ENCODE results near the gene CETP. TPM values are rescaled to one million over a fixed set of nuclear protein-coding genes. Genes with fewer than 3 reads are reported as not detected.

The CETP gene
- total RNA-seq, 4 donors from 2014 or later, result 0.55 TPM; not detected in 3

DNA sequence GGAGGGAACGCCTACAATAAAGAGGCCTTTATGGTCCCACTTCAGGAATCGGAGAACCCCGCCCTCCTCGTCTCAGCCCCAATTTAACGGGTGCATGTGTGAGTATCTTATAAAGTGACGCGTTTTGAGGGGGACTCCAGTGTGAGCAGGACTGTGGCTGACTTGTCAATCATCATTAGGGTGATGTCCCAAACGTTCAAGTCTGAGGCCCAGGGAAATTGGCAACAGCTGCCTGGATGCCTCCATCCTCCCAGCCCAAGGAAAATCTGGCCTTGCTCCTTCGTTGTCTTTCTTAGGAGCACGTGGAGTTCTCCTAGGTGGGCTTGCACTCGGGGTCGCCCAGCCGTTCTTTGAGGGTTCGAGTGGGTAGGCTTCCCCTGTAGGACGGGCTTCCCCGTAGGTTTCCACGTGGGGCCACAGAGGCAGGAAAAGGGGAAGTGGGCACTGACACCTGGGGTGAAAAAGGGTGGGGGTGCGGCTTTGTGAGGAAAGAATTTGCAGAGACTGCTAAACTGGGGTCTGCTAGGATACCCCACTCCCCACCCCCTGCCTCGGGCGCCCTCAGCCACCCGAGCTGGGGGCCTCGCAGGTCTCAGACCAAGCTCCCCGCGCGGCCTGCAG is 30.4 kb upstream of the CETP start:
- intact Hi-C loops (cut with DNase I; ENCODE audit: low total_unique reads), result no loop called here
- H3K36me3 ChIP-seq, result peaks cover 0 to 15% (median 3%) of the 10 kb centered on the region in 4 donors
- in situ Hi-C loops (cut with MboI; ENCODE audit: low pct_ligation_motif_present in 1 of 4, low pct_unique_long_range_greater_than_20kb in 1 of 4, low sequenced_read_pairs in 3 of 4), result no loop called here
- no peaks in the 10 kb centered on the region for H3K27me3 ChIP-seq
- peak overlapping the region; percentile 97 to 100 (median 98) for H3K27ac ChIP-seq
- H3K9me3 ChIP-seq, result no peaks in the 10 kb centered on the region
- WGBS, 2 donors (ENCODE audit: low coverage in 1 of 2), result 15 to 46% methylated on average over 6 to 19 of the region's 25 CpGs
- peak overlapping the region in 3 of 4 donors; percentile 88 to 94 (median 91) for H3K4me3 ChIP-seq
- TF ChIP-seq POLR2AphosphoS5 (IDR thresholded peaks at IDR 0.05) (no peak), EP300 (IDR thresholded peaks at IDR 0.05; ENCODE audit: low read depth) (no peak), POLR2A (IDR thresholded peaks at IDR 0.05) (no peak)
- TF ChIP-seq, protein P1, sequence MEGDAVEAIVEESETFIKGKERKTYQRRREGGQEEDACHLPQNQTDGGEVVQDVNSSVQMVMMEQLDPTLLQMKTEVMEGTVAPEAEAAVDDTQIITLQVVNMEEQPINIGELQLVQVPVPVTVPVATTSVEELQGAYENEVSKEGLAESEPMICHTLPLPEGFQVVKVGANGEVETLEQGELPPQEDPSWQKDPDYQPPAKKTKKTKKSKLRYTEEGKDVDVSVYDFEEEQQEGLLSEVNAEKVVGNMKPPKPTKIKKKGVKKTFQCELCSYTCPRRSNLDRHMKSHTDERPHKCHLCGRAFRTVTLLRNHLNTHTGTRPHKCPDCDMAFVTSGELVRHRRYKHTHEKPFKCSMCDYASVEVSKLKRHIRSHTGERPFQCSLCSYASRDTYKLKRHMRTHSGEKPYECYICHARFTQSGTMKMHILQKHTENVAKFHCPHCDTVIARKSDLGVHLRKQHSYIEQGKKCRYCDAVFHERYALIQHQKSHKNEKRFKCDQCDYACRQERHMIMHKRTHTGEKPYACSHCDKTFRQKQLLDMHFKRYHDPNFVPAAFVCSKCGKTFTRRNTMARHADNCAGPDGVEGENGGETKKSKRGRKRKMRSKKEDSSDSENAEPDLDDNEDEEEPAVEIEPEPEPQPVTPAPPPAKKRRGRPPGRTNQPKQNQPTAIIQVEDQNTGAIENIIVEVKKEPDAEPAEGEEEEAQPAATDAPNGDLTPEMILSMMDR (IDR thresholded peaks at IDR 0.05), result no peak
- DNase-seq, result peak; percentile 82
- peaks cover 0 to 44% (median 37%) of the 10 kb centered on the region in 4 donors for H3K4me1 ChIP-seq

GRCh38 chr16:56931892-56932720 is 29.6 kb upstream of the CETP start, which contains the start of gene HERPUD1:
HERPUD1 (plus strand) TSS chr16:56932142; CDS start chr16:56932245, 103 bp downstream.
- peak; percentile 99 for DNase-seq
- in situ Hi-C loops (cut with MboI; ENCODE audit: low pct_ligation_motif_present in 1 of 4, low pct_unique_long_range_greater_than_20kb in 1 of 4, low sequenced_read_pairs in 3 of 4) (no loop called here), intact Hi-C loops (cut with DNase I; ENCODE audit: low total_unique reads) (no loop called here)
- peaks cover 0 to 50% (median 37%) of the 10 kb centered on the region in 4 donors for H3K4me1 ChIP-seq
- no peaks in the 10 kb centered on the region for H3K27me3 ChIP-seq
- H3K9me3 ChIP-seq, result no peaks in the 10 kb centered on the region
- H3K4me3 ChIP-seq, result peak within 1 kb of the TSS; percentile 88 to 94 (median 91)
- TF ChIP-seq, protein P1 (IDR thresholded peaks at IDR 0.05), result peak in 3 of 5 experiments; percentile 23 to 48 (median 34)
- TF ChIP-seq EP300 (IDR thresholded peaks at IDR 0.05; ENCODE audit: low read depth) (no peak), POLR2A (IDR thresholded peaks at IDR 0.05) (peak; percentile 98), POLR2AphosphoS5 (IDR thresholded peaks at IDR 0.05) (peak; percentile 96 to 100 (median 99))
- peaks cover 0 to 22% (median 7%) of the 10 kb centered on the region in 4 donors for H3K36me3 ChIP-seq
- H3K27ac ChIP-seq, result peak within 1 kb of the TSS; percentile 97 to 100 (median 98)
- 1% methylated on average over 62 of the region's 83 CpGs; no CpG with 5 or more reads in 1 of the 2 donors for WGBS, 2 donors (ENCODE audit: low coverage in 1 of 2)

GRCh38 chr16:56932721-56933619 is 28.8 kb upstream of the CETP start:
- TF ChIP-seq, protein P1 (IDR thresholded peaks at IDR 0.05), result no peak
- TF ChIP-seq POLR2A (IDR thresholded peaks at IDR 0.05) (peak; percentile 84), EP300 (IDR thresholded peaks at IDR 0.05; ENCODE audit: low read depth) (no peak), POLR2AphosphoS5 (IDR thresholded peaks at IDR 0.05) (peak; percentile 77 to 85 (median 83))
- Histone ChIP-seq H3K9me3 (no peaks in the 10 kb centered on the region), H3K4me3 (peak overlapping the region; percentile 88 to 94 (median 91)), H3K4me1 (peaks cover 0 to 59% (median 37%) of the 10 kb centered on the region in 4 donors), H3K36me3 (peaks cover 0 to 31% (median 11%) of the 10 kb centered on the region in 4 donors), H3K27ac (peak overlapping the region; percentile 97 to 100 (median 98)), H3K27me3 (no peaks in the 10 kb centered on the region)
- 0 to 2% methylated on average over 6 to 19 of the region's 25 CpGs for WGBS, 2 donors (ENCODE audit: low coverage in 1 of 2)
- intact Hi-C loops (cut with DNase I; ENCODE audit: low total_unique reads), result no loop called here
- DNase-seq, result peak; percentile 81
- in situ Hi-C loops (cut with MboI; ENCODE audit: low pct_ligation_motif_present in 1 of 4, low pct_unique_long_range_greater_than_20kb in 1 of 4, low sequenced_read_pairs in 3 of 4), result no loop called here
